ENCODE measurements around the gene SUCLA2. TPM values are rescaled to one million over a fixed set of nuclear protein-coding genes. Genes with fewer than 3 reads are reported as not detected.

SUCLA2 gene
- total and polyA plus RNA-seq, 10 of the 15 experiments (the other 5 are each of a cell fraction or from before 2014, with no cell fraction given), result 27.5 to 83.4 (median 42.8) TPM

- in situ Hi-C loops (cut with MboI), result no loop called here
- CTCF ChIA-PET, result no interaction called here
- no peak for TF ChIP-seq ZBTB33 (IDR thresholded peaks at IDR 0.05)
- no peak for TF ChIP-seq RAD21 (IDR thresholded peaks at IDR 0.05; ENCODE audit: insufficient read depth, low read depth, low read length)
- TF ChIP-seq ZSCAN29 (IDR thresholded peaks at IDR 0.05), result no peak
- TF ChIP-seq ETV6 (conservative IDR thresholded peaks at IDR 0.05 in 1 of 2, IDR thresholded peaks at IDR 0.05 in 1 of 2; ENCODE audit: borderline replicate concordance in 1 of 2, low read depth in 1 of 2), result no peak
- TF ChIP-seq ZNF384 (IDR thresholded peaks at IDR 0.05; ENCODE audit: borderline replicate concordance, low read depth, low read length), result no peak
- no peak for TF ChIP-seq HDGF (IDR thresholded peaks at IDR 0.05)
- TF ChIP-seq IRF3 (IDR thresholded peaks at IDR 0.05), result no peak
- no peak for TF ChIP-seq HCFC1 (IDR thresholded peaks at IDR 0.05; ENCODE audit: low read length)
- no peak for TF ChIP-seq SIX5 (IDR thresholded peaks at IDR 0.05; ENCODE audit: low read depth, low read length, severe bottlenecking)
- no peak for TF ChIP-seq FOXM1 (IDR thresholded peaks at IDR 0.05; ENCODE audit: low read depth, low read length)
- no peak for TF ChIP-seq EP300 (IDR thresholded peaks at IDR 0.05; ENCODE audit: borderline replicate concordance in 1 of 2, control insufficient read depth in 1 of 2, low read depth in 2 of 2, low read length in 2 of 2)
- TF ChIP-seq EZH2 (IDR thresholded peaks at IDR 0.05; ENCODE audit: borderline replicate concordance, control insufficient read depth, low read depth, low read length), result no peak
- no peak for TF ChIP-seq ZNF622 (IDR thresholded peaks at IDR 0.05)
- TF ChIP-seq MTA3 (IDR thresholded peaks at IDR 0.05; ENCODE audit: borderline replicate concordance, low read length), result no peak
- no TSS peak for BruUV-seq (replicated peaks)
- no peaks in the 10 kb centered on the region; the same call in 2 of the 3 replicates for H3K9me3 ChIP-seq (replicated peaks; ENCODE audit: control insufficient read depth, insufficient read depth, low read length)
- no peak overlapping the region for H3K27ac ChIP-seq (ENCODE audit: control insufficient read depth, insufficient read depth)
- SMC1A ChIA-PET (ENCODE audit: uncharacterized antibody, unreplicated experiment), result no interaction called here
- no peaks in the 10 kb centered on the region for H3K36me3 ChIP-seq (ENCODE audit: control insufficient read depth in 2 of 2, insufficient read depth in 2 of 2, low read length in 1 of 2)
- DNase-seq (ENCODE audit: low read depth, low spot score) (no peak), ATAC-seq (no peak), FAIRE-seq (no peak)
- 67% methylated on average over 3 of the region's 3 CpGs for WGBS (ENCODE audit: insufficient coverage, insufficient replicate concordance, low lambda C conversion rate, missing lambda C conversion rate)
- no peaks in the 10 kb centered on the region for H3K4me1 ChIP-seq (ENCODE audit: control insufficient read depth, insufficient read depth, low read length)
- no peak overlapping the region for H3K9ac ChIP-seq (ENCODE audit: control insufficient read depth, insufficient read depth, low read length)
- H4K20me1 ChIP-seq (ENCODE audit: control insufficient read depth, insufficient read depth), result no peaks in the 10 kb centered on the region
- H3K79me2 ChIP-seq (ENCODE audit: control insufficient read depth, insufficient read depth, low read length), result no peaks in the 10 kb centered on the region
- H2AFZ ChIP-seq (ENCODE audit: control insufficient read depth, low read depth, low read length), result no peak overlapping the region
- RAD21 ChIA-PET (ENCODE audit: unreplicated experiment), result no interaction called here
- intact Hi-C loops (cut with micrococcal nuclease; ENCODE audit: unreplicated experiment), result no loop called here
- no peaks in the 10 kb centered on the region for H3K27me3 ChIP-seq (replicated peaks in 1 of 2; ENCODE audit: control insufficient read depth in 2 of 2, insufficient read depth in 2 of 2, low read length in 1 of 2)
- H3K4me3 ChIP-seq, result no peak overlapping the region
- no peak overlapping the region for H3K4me2 ChIP-seq (ENCODE audit: control insufficient read depth, insufficient read depth)
- POLR2A ChIA-PET, result no interaction called here
Observed at GRCh38 chr13:47901441-47901840, 99.6 kb downstream of the SUCLA2 start.

Data from GM12878 (cell line).